HG03457 (cell line): ENCODE results near the gene COLEC12.
"Not testable (repeated sequence)": the region's sequence is repeated elsewhere in the genome, so short reads cannot be mapped to it uniquely, and the experiment has no call there.

Experiments
- ATAC-seq: cut with Tn5 transposase; IDR thresholded peaks from one replicate; pipeline ENCODE4 v1.9.1; 2021; ENCODE audit warnings: moderate number of reproducible peaks; ENCODE audit not compliant: unreplicated experiment

The COLEC12 gene

DNA sequence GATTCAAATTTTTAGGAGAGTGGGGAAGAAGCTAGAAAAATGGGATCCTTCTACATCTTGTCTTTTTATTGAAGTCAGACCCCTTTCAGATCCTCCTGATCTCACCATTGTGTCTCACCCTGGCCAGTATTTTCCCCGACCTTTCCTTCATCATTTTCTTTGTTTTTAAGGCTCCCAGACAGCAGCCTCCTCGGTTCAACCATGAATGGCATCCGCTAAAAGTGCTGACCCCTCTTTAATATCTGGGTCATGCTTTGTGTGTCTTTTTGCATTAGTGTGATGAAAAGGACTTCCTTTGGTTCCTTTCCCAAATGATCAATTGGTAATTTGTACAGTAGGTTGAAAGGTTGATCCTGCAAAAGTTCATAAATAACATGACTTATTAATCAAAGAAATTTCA lies 205.9 kb downstream of the COLEC12 start:
- ATAC-seq: no peak

DNA sequence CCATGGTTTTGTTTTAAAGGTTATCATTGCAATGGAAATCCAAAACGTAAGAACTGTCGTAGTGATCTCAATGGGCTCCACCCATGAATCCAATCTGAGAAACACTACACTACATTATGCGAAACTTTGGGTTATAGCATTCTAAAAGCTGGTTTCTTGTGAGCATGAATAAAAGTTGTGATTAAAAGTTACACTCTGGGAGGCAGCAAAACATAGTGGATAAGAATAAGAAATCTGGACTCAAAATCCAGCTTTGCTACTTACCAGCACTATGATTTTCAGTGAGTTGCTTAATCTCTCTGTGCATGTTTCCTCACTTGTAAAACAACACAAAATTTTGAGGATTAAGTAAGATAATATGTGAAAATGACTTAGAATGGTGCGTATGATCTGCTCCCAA lies 207.0 kb downstream of the COLEC12 start:
- no peak for ATAC-seq

DNA sequence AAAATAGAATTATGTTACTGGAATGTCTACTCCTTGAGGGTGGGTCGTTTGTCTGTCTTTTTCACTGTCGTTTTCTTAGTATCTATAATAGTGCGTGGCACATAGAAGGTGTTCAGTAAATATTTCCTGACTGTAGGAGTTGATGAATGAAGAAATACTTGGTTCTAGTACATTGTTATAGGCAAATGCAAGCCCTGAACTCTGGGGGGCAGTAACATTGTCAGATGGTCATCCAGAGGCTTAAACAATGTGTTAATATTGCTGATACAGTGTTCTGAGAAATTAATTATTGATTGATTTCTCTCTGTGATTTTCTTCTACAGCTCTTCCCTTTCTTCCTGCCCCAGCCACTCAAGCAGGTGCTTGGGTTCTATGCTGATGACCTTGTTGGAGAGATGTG lies 208.2 kb downstream of the COLEC12 start:
- ATAC-seq: no peak

DNA sequence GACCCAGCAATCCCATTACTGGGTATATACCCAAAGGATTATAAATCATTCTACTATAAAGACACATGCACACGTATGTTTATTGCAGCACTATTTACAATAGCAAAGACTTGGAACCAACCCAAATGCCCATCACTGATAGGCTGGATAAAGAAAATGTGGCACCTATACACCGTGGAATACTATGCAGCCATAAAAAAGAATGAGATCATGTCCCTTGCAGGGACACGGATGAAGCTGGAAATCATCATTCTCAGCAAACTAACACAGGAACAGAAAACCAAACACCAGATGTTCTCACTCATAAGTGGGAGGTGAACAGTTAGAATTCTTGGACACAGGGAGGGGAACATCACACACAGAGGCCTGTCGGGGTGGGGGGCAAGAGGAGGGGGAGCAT lies 210.5 kb downstream of the COLEC12 start:
- not testable (repeated sequence) for ATAC-seq

DNA sequence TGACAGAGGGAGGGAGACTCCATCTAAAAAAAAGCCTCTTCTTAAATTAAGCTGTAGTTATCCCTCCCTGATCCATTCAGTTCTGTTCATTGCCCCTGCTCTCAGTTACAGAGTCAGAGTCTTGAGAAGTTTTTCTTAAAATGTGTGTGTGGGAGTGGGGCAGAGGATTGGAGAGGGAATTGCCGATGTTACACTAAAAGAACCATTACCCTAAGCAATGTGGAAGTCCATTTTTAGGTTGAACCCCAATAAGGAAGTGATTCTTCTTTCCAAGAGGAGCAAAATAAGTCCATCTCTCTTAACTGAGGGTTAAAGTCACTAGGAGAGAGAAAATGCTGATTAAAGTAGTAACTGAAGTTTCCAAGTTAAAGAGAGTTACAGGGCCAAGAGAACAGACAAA lies 211.5 kb downstream of the COLEC12 start:
- no peak for ATAC-seq

DNA sequence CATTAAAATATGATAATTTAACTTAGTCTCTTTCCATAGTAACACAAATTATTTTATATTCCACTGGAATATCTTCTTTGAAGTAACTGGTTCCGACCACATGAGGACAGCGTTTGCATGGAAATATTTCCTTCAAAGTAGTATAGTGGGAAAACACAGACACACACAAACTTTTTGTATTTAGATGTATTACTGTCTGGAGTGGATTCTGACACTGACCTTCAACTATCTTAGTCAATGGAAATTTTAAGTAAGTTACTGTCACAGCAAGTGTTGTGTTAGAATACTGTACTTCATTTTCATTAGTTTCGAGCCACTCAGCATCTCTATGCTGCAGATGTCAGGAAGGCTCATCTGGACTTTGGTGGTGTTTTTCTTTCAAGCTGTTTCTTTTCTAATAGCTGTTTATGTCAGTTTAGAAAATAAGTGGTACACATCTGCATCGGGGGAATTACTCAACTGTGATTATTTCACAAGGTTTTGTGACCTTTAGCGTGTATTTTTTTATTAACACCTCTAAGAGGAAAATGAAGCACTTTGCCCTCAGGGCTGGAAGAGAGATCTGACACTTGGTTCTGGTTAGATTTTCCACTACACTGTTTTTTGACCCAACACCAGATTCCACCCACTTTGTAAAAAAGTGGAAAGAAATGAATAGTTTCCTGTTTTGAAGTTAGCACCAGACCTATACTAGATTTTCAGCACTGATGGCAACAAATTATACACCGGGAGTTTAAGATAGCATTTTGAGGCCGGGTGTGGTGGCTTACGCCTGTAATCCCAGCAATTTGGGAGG lies 213.8 kb downstream of the COLEC12 start:
- no peak for ATAC-seq

DNA sequence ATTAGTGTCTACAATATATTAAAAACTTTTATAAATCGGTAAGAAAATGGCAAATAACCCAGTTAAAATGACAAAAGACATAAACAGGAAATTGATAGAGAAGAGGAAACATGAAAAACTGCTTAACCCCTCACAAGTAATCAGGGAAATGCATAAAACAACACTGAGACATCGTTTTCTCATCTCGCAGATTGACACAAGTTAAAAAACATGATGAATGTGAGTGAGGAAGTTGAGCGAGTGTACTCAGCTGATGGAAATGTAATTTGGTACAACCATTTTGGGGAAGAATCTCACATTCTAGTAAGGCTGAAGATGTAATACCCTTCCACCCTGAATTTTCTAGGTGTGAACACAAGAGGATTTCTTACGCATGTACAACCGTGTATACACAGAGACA lies 214.7 kb downstream of the COLEC12 start:
- ATAC-seq: no peak

DNA sequence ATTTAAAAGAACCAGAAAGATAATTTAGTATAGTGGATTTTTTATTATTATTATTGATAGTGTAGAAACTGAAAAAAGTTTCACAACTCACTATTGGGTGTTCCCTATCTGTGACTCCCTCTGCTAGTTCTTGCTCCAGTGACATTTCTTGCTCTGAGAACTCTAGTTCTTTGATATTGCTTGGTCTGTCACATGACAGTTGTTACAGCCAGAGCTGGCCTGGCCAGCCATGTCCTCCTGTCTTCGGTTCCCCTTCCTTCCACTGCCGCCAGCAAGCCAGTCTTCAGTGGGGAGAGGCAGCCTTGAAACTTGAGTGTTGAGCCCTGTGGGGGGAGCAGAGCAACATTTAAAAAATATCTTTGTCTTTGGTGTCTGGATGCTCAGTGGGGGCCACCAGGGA lies 225.0 kb downstream of the COLEC12 start:
- no peak for ATAC-seq

DNA sequence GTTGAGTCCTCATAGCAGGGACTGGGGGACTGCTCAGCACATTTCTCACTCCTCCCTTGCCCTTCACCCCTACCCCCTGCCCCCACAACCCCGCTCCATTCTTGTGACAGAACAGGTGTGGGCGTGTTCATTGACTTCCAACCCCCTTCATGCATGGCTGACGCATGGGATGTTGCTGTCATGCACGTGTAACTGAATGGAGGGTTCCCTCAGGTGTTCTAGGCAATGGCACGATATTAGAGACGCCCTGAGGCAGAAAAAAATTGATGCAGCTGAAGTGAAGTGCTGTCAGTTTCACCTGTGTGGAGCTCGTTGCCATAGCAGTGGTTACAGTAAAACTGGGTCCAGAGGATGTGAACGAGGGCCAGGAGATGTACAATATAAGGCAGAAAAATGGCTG lies 226.2 kb downstream of the COLEC12 start:
- ATAC-seq: no peak

DNA sequence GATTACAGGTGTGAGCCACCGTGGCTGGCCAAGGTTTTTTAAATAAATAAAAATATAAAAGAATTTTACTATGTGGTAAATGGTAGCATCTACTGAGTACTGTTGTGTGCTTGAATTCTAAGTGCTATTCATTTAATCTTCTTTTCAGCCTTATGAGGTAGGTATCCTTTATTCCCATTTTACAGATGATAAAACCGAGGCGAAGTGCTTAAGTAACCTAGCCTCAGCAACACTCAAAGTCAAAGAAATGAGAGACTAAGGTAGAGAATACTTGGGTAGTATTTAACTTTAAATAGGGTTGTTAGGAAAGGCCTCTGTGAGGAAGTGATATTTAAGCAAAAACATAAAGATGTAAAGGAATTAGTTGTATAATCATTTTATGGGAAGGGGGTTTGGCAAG lies 227.0 kb downstream of the COLEC12 start:
- no peak for ATAC-seq

DNA sequence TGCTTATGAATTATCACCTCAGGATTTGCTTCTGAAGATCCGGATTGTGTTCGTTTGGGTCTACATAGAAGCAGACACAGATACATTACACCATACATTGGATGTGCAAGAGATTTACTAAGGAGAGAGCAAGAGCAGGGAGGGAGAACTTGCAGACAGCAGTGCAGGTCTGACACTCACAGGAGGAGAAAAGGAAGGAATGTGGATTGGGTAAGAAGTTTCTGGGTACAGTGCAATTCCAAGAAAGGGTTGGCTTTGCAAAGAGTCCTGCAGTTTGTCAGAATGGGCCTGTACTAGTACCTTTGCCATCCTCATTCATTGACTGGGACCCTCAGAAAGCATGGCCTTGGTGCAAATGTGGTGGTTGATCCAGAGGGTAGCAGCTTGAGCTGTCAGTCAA lies 227.9 kb downstream of the COLEC12 start:
- no peak for ATAC-seq

DNA sequence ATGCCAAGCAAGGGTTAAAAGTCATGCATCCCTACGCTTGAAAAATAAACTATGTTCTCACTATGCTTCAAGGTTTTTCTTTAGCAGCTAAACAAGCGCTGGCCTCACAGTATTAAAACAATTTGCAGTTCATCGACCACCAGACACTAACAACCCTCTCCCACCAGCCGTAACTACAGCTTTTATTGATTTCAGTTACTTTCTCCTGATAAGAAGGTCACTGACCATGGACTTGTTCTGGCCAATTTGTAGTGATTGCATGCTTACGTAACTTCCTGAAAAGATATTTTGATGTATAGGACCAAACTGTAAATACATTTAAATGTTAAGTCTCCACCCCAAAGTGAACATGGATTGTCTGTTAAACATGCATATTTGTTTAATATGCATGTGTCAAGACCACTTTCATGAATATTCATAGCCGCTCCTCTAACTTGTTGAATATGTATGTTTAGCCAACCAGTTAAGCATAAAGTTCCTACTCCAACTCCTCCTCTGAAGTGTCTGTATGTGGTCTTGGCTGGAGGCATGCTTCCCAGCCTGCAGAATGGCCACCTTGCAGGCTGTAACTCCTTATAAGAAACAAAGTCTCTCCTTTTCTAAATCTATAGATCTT lies 230.9 kb downstream of the COLEC12 start:
- no peak for ATAC-seq

DNA sequence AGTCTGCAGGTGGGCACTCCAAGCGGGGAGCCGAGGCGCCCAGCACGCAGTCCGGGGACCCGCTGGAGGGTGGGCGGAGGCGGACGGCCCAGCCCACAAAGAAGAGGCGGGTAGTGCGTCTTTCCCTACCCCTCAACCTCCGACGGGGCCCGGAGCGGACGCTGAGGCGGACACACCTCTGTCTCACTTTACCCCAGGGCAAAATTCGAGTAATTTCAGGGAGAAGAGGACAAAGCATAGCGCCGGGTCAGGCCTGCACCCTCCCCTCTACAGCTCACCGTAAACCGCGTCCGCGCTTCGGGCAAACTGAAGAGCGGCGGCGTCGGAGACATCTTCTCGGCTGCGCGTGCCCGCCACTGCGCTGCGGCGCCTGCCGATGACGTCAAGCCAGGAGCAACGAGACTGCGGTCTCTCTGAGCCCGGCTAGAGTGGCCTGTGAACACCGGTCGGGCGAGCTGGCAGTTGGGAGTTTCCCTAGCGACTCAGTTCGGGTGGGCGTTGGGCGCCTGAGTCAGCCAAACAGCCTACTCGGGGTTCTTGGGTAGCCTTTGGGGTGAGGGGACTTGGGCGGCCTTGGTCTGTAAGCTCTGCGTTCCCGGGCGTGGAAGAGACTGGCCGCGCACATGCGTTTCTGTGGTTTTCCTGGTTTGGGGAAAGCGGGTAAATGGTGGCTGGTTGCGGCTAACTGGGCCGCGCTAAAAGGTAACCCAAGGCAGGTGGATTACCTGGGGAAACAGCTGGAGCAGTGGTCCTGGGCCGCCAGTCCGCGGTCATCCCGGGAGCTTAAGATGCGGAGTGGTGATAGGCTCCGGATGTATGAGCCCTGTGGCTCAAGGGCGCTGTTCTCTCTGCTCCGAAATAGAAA lies 232.6 kb downstream of the COLEC12 start, which contains the start of gene THOC1:
Gene THOC1, minus strand, starts transcription at position 360 of the 865 bp plus-strand sequence. Its CDS starts 28 bp downstream, at position 332.
- ATAC-seq: peak; percentile 77

DNA sequence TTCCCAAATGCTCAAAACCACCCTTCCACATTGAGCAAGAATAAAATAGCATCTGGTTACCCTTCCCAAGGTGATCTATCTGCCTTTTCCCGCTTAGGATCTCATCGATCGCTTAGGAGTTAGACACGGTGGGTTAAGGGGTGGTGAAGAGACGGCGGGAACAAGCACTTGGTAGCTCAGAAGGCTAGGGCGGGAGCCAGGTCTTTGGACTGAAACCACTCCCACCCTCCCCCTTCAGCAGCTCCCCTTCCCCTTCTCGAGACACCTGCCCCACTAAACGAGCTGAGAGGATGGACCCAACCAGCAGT lies 233.2 kb downstream of the COLEC12 start:
- ATAC-seq: no peak
